Measurements from ENCODE around the gene SLC66A2.
"Not testable (repeated sequence)": the region's sequence is repeated elsewhere in the genome, so short reads cannot be mapped to it uniquely, and the experiment has no call there.

The SLC66A2 gene

DNA sequence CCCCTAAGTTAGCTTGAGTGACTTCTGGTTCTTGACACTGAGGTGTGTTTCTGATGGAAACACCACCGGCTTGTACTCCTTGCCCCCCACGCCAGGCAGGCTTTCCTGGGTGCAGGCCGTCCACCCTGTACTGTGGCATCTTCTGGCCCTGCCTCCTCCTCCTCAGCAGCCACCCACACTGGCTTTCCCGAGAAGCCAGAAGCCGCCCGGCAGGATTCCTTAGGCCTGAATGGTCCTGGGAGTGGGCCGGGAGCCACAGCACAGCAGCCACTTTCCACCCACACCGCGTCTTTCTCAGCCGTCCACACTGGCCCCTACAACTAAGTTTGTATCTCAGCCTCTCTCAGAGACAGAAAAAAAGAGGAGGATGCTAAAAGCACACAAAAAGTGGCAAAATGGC, 10.9 kb upstream of the SLC66A2 start:
- no peak overlapping the region for H3K4me2 ChIP-seq (ENCODE audit: low read depth, low read length, poor library complexity, severe bottlenecking)
- peaks cover 14% of the 10 kb centered on the region for H3K4me1 ChIP-seq (ENCODE audit: insufficient read depth, low read length, poor library complexity, severe bottlenecking)
- no peak overlapping the region for H3K9ac ChIP-seq (ENCODE audit: low read depth, low read length, poor library complexity, severe bottlenecking)
- TF ChIP-seq, protein P1, sequence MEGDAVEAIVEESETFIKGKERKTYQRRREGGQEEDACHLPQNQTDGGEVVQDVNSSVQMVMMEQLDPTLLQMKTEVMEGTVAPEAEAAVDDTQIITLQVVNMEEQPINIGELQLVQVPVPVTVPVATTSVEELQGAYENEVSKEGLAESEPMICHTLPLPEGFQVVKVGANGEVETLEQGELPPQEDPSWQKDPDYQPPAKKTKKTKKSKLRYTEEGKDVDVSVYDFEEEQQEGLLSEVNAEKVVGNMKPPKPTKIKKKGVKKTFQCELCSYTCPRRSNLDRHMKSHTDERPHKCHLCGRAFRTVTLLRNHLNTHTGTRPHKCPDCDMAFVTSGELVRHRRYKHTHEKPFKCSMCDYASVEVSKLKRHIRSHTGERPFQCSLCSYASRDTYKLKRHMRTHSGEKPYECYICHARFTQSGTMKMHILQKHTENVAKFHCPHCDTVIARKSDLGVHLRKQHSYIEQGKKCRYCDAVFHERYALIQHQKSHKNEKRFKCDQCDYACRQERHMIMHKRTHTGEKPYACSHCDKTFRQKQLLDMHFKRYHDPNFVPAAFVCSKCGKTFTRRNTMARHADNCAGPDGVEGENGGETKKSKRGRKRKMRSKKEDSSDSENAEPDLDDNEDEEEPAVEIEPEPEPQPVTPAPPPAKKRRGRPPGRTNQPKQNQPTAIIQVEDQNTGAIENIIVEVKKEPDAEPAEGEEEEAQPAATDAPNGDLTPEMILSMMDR (conservative IDR thresholded peaks at IDR 0.05; ENCODE audit: low read length): no peak
- TF ChIP-seq EZH2phosphoT487 (IDR thresholded peaks at IDR 0.05; ENCODE audit: borderline replicate concordance): no peak
- no peaks in the 10 kb centered on the region for H3K27me3 ChIP-seq (ENCODE audit: insufficient read depth, low read length, poor library complexity, severe bottlenecking)
- H3K79me2 ChIP-seq (ENCODE audit: insufficient read depth, low read length): no peaks in the 10 kb centered on the region
- no peak overlapping the region for H3K4me3 ChIP-seq (ENCODE audit: low read length, poor library complexity, severe bottlenecking)
- H3K36me3 ChIP-seq (ENCODE audit: insufficient read depth, low read length): no peaks in the 10 kb centered on the region
- H3F3A ChIP-seq (ENCODE audit: low read depth): no peaks in the 10 kb centered on the region
- H3K9me3 ChIP-seq (ENCODE audit: insufficient read depth, low read depth, low read length): no peaks in the 10 kb centered on the region
- no peaks in the 10 kb centered on the region for H3K9me2 ChIP-seq (replicated peaks; ENCODE audit: low read depth, low read length)
- H2AFZ ChIP-seq (ENCODE audit: low read length): no peak overlapping the region
- H4K20me1 ChIP-seq (ENCODE audit: insufficient read depth, low read length, poor library complexity, severe bottlenecking): no peaks in the 10 kb centered on the region

DNA sequence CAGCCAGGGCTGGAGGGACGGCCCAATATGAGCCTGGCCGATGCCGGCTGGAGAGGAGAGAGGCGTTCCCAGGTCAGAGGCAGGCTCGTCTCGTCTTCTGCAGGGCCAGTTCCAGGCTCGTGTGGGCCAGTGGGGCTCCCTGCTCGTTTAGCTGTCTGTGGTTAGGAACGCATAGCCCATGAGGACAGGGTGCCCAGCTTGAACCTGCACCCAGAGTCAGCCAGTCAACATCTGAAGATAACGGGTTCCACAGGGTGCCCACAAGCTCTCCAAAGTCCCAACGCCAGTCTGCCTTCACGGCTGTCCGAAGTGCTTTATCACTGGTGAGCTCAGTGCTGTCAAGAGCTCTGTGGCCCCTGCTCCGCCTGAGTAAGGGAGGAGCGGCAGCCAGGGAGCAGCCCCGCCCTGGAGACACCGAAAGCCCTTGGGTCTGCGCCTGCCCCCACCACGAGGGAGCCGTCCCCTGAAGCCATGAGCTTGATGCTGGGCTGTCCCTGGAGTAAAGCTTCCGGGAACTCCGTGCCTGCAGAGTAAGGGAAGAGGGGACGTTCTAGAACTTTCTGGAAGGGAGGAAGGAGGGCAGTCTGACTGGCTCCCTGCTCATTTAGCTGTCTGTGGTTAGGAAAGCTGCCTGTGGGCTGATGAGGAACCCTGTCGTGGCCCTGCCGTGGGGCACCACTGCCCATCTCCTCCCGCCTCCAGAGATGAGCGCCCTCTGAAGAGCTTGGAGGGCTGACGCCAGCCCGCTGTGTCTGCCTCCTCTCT, 10.3 kb upstream of the SLC66A2 start:
- Histone ChIP-seq H3K4me1 (ENCODE audit: insufficient read depth, low read length, poor library complexity, severe bottlenecking) (peaks cover 14% of the 10 kb centered on the region), H3K9me2 (replicated peaks; ENCODE audit: low read depth, low read length) (no peaks in the 10 kb centered on the region), H3K4me2 (ENCODE audit: low read depth, low read length, poor library complexity, severe bottlenecking) (no peak overlapping the region), H4K20me1 (ENCODE audit: insufficient read depth, low read length, poor library complexity, severe bottlenecking) (no peaks in the 10 kb centered on the region), H2AFZ (ENCODE audit: low read length) (no peak overlapping the region), H3K36me3 (ENCODE audit: insufficient read depth, low read length) (no peaks in the 10 kb centered on the region), H3K4me3 (ENCODE audit: low read length, poor library complexity, severe bottlenecking) (no peak overlapping the region), H3K9ac (ENCODE audit: low read depth, low read length, poor library complexity, severe bottlenecking) (no peak overlapping the region), H3K9me3 (ENCODE audit: insufficient read depth, low read depth, low read length) (no peaks in the 10 kb centered on the region), H3K27me3 (ENCODE audit: insufficient read depth, low read length, poor library complexity, severe bottlenecking) (no peaks in the 10 kb centered on the region), H3K79me2 (ENCODE audit: insufficient read depth, low read length) (no peaks in the 10 kb centered on the region), H3F3A (ENCODE audit: low read depth) (no peaks in the 10 kb centered on the region)
- no peak for TF ChIP-seq EZH2phosphoT487 (IDR thresholded peaks at IDR 0.05; ENCODE audit: borderline replicate concordance)
- TF ChIP-seq, protein P1 (conservative IDR thresholded peaks at IDR 0.05; ENCODE audit: low read length): no peak

DNA sequence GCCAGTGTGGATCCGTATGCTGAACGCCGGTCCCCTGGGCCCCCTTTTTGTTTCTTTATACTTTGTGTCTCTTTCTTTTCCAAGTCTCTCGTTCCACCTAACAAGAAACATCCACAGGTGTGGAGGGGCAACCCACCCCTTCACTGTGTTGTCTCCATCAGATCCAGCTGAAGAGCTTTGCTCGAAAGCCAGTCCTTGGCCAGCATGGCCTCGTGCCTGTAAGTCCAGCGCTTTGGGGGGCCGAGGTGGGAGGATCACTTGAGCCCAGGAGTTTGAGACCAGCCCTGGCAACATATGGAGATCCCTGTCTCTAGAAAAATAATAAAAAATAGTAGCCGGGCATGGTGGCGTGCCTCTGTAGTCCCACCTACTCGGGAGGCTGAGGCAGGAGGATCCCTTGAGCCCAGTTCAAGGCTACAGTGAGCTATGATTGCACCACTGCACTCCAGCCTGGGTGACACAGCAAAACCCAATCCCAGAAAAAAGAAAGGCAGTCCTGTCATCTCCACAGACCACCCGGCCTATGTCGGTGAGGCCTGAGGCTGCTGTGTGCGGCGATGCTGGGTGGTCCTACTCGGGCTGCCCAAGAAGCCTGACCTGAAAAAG, 9.6 kb upstream of the SLC66A2 start:
- H2AFZ ChIP-seq (ENCODE audit: low read length): no peak overlapping the region
- H3K4me3 ChIP-seq (ENCODE audit: low read length, poor library complexity, severe bottlenecking): no peak overlapping the region
- H3K9me3 ChIP-seq (ENCODE audit: insufficient read depth, low read depth, low read length): no peaks in the 10 kb centered on the region
- no peak overlapping the region for H3K4me2 ChIP-seq (ENCODE audit: low read depth, low read length, poor library complexity, severe bottlenecking)
- H3K36me3 ChIP-seq (ENCODE audit: insufficient read depth, low read length): no peaks in the 10 kb centered on the region
- H3F3A ChIP-seq (ENCODE audit: low read depth): no peaks in the 10 kb centered on the region
- peaks cover 14% of the 10 kb centered on the region for H3K4me1 ChIP-seq (ENCODE audit: insufficient read depth, low read length, poor library complexity, severe bottlenecking)
- H3K27me3 ChIP-seq (ENCODE audit: insufficient read depth, low read length, poor library complexity, severe bottlenecking): no peaks in the 10 kb centered on the region
- H3K9me2 ChIP-seq (replicated peaks; ENCODE audit: low read depth, low read length): no peaks in the 10 kb centered on the region
- TF ChIP-seq, protein P1 (conservative IDR thresholded peaks at IDR 0.05; ENCODE audit: low read length): no peak
- no peak for TF ChIP-seq EZH2phosphoT487 (IDR thresholded peaks at IDR 0.05; ENCODE audit: borderline replicate concordance)
- H4K20me1 ChIP-seq (ENCODE audit: insufficient read depth, low read length, poor library complexity, severe bottlenecking): no peaks in the 10 kb centered on the region
- no peaks in the 10 kb centered on the region for H3K79me2 ChIP-seq (ENCODE audit: insufficient read depth, low read length)
- no peak overlapping the region for H3K9ac ChIP-seq (ENCODE audit: low read depth, low read length, poor library complexity, severe bottlenecking)

DNA sequence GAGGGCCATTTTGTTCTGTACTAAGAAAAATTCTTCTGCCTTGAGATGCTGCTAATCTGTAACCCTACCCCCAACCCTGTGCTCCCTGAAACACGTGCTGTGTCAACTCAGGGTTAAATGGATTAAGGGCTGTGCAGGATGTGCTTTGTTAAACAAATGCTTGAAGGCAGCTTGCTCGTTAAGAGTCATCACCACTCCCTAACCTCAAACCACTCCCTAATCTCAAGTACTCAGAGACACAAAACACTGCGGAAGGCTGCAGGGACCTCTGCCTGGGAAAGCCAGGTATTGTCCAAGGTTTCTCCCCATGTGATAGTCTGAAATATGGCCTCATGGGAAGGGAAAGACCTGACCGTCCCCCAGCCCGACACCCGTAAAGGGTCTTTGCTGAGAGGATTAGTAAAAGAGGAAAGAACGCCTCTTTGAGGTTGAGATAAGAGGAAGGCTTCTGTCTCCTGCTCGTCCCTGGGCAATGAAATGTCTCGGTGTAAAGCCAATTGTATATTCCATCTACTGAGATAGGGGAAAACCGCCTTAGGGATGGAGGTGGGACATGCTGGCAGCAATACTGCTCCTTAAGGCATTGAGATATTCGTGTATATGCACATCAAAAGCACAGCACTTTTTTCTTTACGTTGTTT, 8.8 kb upstream of the SLC66A2 start:
- H3K27me3 ChIP-seq (ENCODE audit: insufficient read depth, low read length, poor library complexity, severe bottlenecking); H3K36me3 ChIP-seq (ENCODE audit: insufficient read depth, low read length); H3K9me3 ChIP-seq (ENCODE audit: insufficient read depth, low read depth, low read length); H3K79me2 ChIP-seq (ENCODE audit: insufficient read depth, low read length); H4K20me1 ChIP-seq (ENCODE audit: insufficient read depth, low read length, poor library complexity, severe bottlenecking); H3F3A ChIP-seq (ENCODE audit: low read depth); H3K4me3 ChIP-seq (ENCODE audit: low read length, poor library complexity, severe bottlenecking); H3K9me2 ChIP-seq (replicated peaks; ENCODE audit: low read depth, low read length); H3K9ac ChIP-seq (ENCODE audit: low read depth, low read length, poor library complexity, severe bottlenecking); H2AFZ ChIP-seq (ENCODE audit: low read length); H3K4me2 ChIP-seq (ENCODE audit: low read depth, low read length, poor library complexity, severe bottlenecking): not testable (repeated sequence)
- peaks cover 13% of the 10 kb centered on the region for H3K4me1 ChIP-seq (ENCODE audit: insufficient read depth, low read length, poor library complexity, severe bottlenecking)
